ENCODE measurements around the gene PVALEF.

Gene PVALEF

GRCh38 chr17:81163703-81164370 lies 1.5 kb upstream of the PVALEF start:
- no peak for DNase-seq

- DNase-seq, result no peak
Measured at GRCh38 chr17:81164371-81165245, 699 bp upstream of the PVALEF start.

- DNase-seq, result no peak
Measured at GRCh38 chr17:81166033-81166492, 756 bp downstream of the PVALEF start, which contains the start of gene AATK. Gene AATK (minus strand): TSS chr17:81166221. CDS start chr17:81165992, 229 bp downstream.

- DNase-seq, result no peak
Measured at GRCh38 chr17:81167194-81167524, 1.9 kb downstream of the PVALEF start.

GRCh38 chr17:81167638-81168037 lies 2.3 kb downstream of the PVALEF start:
- no peak for DNase-seq

GRCh38 chr17:81169870-81170309 lies 4.6 kb downstream of the PVALEF start:
- no peak for DNase-seq

GRCh38 chr17:81170727-81171494 lies 5.6 kb downstream of the PVALEF start:
- no peak for DNase-seq

- DNase-seq, result no peak
Measured at GRCh38 chr17:81171941-81172340, 6.6 kb downstream of the PVALEF start.

GRCh38 chr17:81173052-81173761 lies 7.9 kb downstream of the PVALEF start:
- DNase-seq, result no peak

- DNase-seq, result no peak
Measured at GRCh38 chr17:81173762-81174155, 8.5 kb downstream of the PVALEF start.

- no peak for DNase-seq
Measured at GRCh38 chr17:81176666-81177065, 11.4 kb downstream of the PVALEF start.

GRCh38 chr17:81178136-81179091 lies 13.1 kb downstream of the PVALEF start:
- DNase-seq, result no peak

- no peak for DNase-seq
Measured at GRCh38 chr17:81179220-81179619, 13.9 kb downstream of the PVALEF start.

- no peak for DNase-seq
Measured at GRCh38 chr17:81179861-81180260, 14.6 kb downstream of the PVALEF start.

GRCh38 chr17:81180836-81181810 lies 15.8 kb downstream of the PVALEF start:
- no peak for DNase-seq

GRCh38 chr17:81181811-81182185 lies 16.5 kb downstream of the PVALEF start:
- no peak for DNase-seq

- no peak for DNase-seq
Measured at GRCh38 chr17:81182596-81182995, 17.3 kb downstream of the PVALEF start.

GRCh38 chr17:81183316-81183715 lies 18.0 kb downstream of the PVALEF start:
- DNase-seq, result no peak

- no peak for DNase-seq
Measured at GRCh38 chr17:81183807-81184206, 18.5 kb downstream of the PVALEF start.

GRCh38 chr17:81184555-81184954 lies 19.2 kb downstream of the PVALEF start:
- DNase-seq, result no peak

Data from MV-4-11 (cell line).